GM19395 (cell line): ENCODE results near the gene MMP8.

Experiments used
- ATAC-seq: cut with Tn5 transposase; IDR thresholded peaks from one replicate; pipeline ENCODE4 v1.9.1; 2021; ENCODE audit warnings: mild to moderate bottlenecking, moderate library complexity; ENCODE audit not compliant: unreplicated experiment

MMP8 gene

DNA sequence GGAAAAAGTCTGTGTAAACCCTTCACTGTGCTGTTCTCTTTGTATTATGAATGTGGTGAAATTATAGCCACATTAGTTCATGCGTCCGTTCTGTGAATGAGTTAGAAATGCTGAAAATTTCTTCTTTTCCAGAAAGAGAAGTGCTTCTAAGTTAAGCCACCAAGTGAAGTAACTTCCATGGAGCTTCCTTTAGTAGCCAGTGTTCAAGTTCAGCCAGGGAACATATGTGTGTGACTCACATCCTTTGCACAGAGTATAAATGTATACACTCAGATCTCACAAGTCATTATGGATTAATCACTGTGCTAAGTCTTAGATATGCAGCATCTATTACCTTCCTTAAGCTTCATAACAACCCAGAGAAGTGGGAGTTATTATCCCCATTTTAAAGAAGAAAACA is 3.1 kb upstream of the MMP8 start:
- ATAC-seq, result no peak

DNA sequence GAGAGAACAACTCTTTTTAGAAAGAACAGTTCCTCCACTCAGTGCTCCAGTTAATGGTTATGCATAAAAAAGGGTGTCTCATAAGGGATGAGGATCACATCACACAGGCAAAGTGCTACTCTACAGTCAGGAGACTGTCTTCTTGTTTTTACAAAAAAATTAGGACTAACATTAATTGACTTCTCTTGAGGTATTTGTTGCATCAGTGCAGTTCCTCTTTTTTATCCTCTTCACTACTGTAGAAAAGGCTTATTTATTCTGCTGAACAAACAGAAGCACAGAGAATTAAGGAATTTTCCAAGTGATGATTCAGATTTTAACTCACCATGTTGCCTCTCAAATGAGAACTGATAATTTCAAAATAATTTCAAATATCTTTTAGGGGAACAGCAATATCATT is 1.9 kb downstream of the MMP8 start:
- no peak for ATAC-seq

DNA sequence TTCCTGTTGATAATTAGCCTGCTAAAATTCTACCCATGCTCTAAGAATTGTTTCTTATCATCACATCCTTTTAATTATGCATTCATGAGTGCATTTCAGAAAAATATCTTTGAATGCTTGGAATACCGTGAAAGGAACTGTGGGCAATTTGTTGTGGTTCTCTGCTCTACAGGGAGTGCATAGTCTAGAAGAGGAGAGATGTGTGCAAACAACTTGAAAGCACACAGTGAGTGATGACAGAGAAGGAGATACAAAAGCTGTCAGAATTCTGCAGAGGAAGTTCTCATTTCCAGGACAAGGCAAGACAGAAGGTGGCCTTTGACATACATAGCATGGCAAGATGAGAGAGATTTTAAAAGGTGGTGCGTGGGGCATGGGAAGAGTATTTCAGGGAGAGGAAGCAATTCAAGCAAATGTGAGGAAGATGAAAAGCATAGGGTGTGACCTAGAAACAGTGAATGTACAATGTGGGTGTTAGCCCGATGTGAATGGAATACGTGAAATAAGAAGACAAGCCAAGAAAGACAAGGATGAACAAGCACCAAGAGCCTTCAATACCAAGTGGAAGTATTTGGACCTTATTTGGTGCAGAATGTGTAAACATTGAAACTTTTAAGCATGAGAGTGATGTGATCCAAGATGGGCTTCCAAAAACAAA is 5.0 kb downstream of the MMP8 start:
- ATAC-seq, result no peak

DNA sequence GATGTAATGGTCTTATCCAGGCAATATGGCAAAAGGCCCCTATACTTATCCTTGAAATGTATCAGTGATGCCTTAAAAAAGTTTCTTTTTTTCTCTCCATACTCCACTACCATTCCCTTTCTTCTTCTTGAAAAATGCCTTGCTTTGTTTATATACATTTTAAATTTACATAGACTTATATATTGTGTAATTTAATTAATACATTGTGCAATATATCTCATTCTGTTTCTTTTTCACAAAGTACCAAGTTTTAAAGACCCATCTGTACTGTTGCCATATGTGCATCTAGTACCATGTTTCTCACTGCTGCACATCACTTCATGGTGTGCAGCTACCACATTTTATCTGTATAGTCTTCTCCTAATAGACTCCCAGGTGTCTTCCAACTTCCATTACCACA is 7.5 kb downstream of the MMP8 start:
- ATAC-seq, result no peak

DNA sequence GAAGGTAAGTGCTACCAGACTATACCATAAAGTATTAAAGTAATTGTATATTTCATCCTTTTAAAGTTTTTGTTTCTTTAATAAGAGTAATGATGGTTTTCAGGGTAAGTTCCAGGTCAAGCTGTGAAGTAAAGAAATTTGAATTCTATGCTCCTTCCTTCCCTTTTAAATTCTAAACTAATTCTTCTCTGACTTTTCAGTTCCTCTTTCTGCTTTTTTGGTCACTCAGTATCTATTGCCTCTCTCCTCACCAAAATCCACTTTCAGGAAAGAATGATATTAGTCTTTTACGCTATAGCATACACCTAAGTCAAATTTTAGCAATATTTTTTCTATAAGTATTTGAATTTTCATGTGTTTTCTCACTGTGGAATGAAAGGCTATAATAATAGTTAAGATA is 8.2 kb downstream of the MMP8 start:
- ATAC-seq, result peak; percentile 86

DNA sequence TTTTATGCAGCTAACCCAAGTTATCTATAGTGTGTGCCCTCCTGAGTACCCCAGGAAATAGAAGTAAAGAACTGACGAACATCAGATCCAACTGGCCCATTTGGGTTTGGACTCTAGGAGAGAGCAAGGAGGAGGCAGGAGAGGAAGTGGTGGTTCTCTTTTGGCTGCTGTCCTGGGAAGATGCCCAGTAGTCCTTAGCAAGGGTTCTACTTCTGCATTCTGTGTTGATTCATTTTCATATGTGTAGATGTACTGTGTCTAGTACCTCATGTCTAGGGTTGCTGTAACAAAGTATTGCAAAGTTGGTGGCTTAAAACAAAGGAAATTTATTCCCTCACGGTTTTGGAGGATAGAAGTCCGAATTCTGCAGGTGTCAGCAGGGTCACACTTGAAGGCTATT is 12.6 kb downstream of the MMP8 start:
- ATAC-seq, result no peak

DNA sequence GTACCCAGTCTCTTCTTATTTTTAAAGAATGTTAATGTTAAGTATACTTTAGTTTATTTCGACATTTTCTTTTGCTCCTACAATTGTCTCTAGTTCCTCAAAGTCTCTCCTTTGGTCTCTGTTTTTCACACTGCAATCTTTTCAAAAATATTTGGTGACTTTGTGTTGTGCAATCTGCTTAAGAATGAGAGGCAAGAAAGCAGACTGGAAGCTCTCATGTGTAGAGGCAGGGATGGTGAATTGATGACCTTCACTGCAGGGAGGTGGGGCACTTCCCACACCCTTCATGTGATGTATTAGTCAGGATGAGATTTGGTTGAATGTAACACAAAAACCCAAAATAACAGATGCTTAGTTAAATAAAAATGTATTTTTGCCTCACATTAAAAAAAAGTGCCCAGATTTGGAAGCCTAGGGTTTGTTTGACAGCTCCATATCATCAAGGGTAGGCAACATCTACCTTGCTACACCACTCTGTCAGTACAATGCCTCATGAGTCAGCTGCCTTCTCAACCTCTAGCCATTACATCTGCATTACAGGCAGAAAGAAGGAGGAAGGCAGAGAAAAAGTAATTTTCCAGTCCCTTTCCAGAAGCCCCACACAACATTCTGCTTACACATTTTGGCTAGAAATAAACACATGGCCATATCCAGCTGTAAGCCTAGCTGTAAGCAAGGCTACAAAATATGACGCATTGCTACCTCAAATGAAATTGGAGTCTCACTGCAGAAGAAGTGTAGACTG is 15.4 kb downstream of the MMP8 start:
- no peak for ATAC-seq

DNA sequence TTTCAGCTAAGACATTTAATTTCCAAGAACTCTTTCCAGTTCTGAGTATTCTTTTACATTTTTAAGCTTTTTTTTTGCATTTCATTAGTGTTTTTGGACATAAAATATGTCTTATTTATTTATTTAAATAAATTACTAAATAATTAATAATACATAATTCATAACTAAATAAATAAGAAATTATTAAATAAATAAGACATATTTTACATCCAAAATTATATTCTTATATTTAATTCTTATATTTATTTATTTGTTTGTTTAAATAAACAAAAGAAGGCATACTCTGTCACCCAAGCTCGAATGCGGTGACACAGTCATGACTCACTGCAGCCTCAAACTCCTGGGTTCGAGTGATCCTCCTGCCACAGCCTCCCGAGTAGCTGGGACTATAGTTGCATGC is 16.1 kb downstream of the MMP8 start:
- ATAC-seq, result no peak

DNA sequence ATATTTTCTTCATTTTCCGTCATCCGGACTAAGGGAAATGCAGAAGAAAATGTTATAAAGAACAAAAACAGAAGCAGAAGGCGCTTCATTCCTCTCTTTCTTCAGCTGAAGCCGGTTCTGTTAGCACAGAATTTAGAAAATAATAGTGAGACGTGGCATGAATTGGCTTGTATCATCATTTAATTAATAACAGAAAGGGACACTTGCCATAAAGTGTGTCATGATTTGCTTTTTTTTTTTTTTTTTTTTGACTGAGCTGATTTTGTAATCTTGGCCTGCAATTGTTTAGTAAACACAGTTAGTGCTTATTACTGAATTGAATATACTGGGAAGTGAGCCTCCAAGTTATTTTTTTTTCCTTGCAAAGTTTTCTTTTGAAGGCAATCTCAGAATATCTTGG is 19.1 kb downstream of the MMP8 start, which contains the start of gene MMP27:
Gene MMP27 (minus strand): TSS at position 144 of the 400 bp plus-strand sequence. CDS start 55 bp downstream, at position 89.
- no peak for ATAC-seq

DNA sequence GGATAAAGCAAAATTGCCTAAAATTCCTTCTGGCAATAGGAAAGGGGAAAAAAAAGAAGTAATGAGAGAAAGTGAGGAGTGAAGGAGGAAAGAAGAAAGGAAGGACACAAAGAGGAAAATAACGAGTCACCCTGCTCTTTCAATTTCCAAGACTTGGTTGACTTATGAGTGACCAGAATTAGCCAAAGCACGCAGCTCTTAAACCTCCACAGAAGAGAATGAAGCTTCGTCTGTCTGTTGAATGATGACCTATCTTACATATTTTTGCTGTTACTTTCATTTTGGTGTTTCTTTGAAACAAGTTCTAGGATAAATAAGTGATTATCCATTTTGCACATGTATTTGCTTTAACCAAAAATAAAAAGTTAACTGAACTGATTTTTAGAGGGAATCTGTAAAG is 19.9 kb downstream of the MMP8 start:
- ATAC-seq, result no peak

DNA sequence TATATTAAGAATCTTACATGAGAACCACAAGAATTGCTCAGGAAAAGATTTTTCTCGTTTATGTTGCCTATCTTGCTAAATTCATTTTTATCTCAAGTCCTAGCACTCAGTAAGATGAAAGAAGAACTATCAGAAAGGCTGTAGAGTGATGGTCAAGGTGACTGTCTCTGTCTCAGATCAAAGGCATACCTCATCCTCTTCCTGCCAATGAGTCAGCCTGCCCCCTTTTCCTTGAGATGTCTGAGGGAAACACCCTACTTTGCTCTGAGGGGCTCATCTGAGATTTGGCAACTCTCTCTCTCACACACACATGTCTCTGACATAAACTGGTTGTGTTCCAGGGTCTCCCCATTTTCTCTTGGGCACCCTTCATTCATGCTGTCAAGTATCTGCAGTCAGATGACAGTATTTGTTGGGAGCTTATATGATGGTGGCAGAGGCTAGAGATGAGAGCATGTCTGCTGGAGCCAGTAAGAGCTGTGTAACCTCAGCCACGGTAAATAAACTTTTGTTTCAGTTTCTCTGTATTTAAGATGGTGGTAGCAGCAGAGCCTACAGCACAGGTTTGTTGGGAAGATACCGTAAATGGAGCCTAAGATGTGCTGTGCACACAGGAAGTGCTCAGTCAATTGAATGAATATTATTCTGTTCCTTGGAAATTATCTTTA is 20.8 kb downstream of the MMP8 start:
- ATAC-seq, result no peak

DNA sequence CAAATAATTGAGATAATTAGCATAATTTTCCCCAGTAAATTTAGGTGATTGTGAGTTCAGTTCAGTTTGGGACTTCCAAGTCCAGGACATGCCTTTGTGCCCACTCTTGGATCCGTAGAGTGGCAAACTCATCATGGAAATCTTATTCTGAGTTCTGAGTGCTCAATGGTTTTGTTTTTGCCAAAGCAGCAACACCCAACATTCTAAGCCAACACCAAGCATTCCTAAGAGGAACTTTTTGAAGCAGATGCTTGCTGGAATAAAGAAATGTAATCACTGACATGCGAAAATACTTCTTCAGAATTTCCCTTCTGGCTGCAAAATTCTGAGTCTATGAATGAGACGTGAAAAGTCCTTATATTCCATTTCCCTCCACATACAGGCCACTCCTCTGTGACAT is 29.6 kb downstream of the MMP8 start:
- ATAC-seq, result no peak

DNA sequence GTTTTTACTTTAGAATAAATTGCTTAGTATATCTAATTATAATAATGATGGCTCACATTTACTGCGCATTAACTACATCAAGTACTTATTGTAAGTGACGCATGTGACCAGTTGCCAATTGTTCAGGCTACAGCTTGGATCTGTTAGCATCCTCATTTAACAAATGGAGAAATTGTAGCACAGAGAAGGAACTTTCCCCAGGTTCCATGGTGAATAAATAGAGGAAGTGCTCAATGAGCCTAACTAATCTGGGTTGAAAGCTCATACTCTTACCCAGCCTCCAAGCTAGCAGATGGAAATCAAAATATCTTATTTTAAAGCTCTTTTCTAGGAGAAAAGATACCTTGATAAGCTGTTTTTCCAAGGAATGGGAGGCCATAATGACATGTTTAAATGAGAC is 39.0 kb downstream of the MMP8 start:
- no peak for ATAC-seq

DNA sequence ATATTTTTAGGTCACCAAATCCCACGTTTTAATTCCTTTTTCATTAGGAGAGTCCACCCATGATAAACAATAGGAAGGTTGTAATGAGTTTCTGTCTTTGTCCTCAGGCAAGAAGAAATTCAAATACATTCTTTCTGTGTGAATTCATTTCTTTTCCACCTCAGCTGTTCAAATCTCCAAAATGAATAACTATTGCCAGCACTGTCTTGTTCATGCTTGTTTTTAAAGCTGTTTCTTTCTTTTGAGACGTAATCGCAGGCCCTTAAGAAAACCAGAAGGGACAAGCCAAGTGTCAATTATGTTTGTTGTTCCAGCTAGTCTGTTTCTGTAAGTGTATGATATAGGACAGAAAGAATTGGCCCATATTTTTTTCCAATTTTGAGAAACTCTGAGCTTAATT is 39.4 kb downstream of the MMP8 start:
- no peak for ATAC-seq

DNA sequence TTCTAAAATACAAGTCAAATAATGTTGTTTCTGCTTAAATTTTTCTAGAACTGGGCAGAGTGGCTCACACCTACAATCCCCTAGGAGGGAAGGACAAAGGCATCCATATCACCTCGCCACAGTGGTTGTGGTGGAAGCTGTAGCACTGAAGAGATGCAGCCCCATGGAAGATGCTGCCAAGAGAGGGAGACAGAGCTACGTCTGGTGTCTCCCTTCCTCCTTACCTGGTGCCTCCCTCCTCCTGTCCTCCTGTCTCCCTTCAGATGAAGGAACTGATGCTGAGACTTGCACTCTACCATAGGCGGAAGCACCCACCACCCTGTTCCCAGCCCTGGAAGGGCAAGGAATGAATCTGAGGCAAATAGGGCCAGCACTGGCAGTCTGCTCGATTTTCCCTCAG is 41.5 kb downstream of the MMP8 start:
- ATAC-seq, result no peak

DNA sequence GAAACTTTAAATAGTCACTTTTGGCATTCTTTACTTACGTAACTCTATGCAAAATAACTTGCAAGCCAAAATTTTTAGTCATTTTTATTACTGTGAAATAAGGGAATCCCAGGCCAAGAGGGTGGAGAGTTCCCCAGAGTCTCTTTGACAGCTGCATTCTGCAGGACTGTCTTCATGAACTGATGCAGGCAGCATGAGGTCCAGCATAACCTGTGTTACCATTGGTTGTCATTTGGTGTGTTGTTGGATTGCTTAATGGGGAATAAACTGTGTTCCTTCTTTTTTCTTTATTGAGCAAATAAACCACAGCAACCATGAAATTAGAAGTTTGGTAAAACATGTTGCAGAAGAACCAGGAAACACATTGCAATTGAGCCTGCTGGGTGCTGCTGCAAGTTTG is 43.8 kb downstream of the MMP8 start:
- no peak for ATAC-seq

DNA sequence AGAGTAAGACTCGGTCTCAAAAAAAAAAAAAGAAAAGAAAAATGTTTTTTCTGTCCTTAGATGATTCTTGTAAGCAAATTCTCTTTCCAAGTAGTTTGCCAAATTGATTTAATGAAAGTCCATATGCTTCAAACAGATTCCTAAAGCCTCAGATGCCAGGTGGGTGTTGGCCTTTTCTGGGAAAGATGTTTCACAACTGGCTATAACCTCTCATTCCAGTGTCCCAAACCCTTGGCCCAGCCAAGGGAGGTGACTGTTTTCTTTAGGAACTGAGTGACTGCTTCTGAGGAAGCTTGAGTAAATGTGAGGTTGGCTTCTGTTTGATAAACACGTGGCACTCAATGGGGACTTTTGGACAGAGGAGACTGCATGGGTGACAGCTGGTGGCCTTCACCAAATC is 46.7 kb downstream of the MMP8 start:
- no peak for ATAC-seq

DNA sequence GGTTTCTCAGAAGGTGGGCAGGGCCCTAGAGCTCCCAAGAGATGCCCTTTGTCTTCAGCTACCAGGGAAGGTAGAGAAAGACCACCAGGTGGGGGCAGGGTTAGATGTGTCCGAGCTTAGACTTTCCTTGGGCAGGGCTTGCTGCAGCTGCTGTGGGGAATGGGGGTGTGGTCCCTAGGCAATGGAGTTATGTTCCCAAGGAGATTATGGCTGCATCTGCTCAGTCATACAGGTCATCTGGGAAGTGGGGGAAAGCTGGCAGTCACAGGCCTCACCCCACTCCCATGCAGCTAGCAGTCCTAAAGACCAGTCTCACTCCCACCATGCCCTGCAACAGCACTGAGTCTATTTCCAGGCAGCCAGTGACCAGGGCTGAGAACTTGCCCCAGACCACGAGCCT is 48.7 kb downstream of the MMP8 start:
- ATAC-seq, result no peak

DNA sequence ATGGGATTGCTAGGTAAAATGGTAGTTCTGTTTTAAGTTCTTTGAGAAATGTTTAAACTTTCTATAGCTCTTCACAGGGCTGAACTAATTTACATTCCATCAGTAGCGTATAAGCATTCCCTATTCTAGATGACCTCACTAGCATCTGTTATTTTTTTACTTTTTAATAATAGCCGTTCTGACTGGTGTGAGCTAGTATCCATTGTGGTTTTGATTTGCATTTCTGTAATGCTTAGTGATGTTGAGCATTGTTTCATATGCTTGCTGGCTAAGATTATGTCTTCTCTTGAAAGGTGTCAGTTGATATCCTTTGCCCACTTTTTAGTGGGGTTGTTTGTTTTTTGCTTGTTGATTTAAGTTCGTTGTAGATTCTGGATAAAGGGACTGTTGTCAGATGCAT is 55.1 kb downstream of the MMP8 start:
- peak; percentile 81 for ATAC-seq

DNA sequence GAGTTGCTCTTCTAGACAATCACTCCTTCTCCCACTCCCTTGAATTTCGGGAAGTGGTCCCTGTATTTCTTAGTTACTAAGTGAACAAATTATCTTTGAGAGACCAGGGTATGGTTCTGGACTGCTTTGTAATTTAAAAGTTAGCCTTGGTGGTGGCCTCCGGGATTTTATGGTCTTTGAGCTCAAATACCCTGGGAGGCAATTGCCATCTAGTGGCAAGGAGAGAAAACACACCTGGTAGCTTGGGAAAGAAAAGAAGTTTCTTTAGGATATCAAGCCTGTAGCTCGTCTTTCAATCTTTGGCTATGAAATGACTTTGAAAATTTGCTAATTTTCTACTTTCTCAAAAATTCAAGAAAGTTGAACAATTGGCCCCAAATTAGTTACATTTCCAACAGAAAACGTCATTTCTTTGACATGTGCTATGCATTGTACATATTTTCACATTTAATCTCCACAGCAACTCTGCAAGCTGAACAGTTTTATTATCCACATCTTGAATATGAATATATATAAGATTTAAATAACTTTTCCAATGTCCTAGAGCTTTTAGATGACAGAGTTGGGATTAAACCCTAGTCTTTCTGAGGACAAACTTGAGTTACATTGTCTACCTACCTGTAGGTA is 58.3 kb downstream of the MMP8 start:
- ATAC-seq, result peak; percentile 66

DNA sequence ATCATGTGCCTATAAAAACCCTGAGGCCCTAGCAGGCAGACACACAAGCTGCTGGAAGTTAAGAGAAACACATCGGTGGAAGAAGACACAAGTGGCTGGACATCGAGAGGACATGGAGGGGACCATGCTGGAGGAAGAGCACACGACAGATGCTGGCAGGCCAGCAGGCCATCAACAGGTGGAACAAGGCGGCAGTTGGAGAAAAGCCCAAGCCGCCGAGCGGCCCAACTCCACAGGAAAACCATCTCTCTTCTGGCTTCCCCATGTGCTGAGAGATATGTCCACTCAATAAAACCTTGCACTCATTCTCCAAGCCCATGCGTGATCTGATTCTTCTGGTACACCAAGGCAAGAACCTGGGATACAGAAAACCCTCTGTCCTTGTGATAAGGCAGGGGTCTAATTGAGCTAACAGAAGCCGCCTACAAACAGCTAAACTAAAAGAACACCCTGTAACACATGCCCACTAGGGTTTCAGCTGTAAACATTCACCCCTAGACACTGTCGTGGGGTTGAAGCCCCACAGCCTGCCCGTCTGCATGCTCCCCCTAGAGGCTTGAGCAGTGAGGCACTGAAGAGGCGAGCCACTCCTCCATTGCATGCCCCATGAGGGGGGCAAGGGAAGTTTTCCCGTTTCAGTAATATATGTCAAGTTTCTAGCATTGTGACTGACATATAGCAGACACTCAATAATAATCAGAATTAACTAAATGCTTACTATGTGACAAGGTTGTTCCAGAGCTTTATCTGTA is 60.6 kb downstream of the MMP8 start:
- ATAC-seq, result no peak
